AG04449 (cell line): Measurements from ENCODE around the gene SNX20.

Experiments
- CTCF ChIA-PET: fragments of 350-600 bp; formaldehyde crosslinking; extraction: SDS; loops from one replicate; lab custom pipeline; 2021; ENCODE audit warnings: antibody characterized with exemption; lab: Yijun Ruan, JAX
- POLR2A ChIA-PET: fragments of 400-600, 350-600 bp; formaldehyde crosslinking; extraction: SDS; loops from one replicate; lab custom pipeline; 2020; ENCODE audit warnings: antibody characterized with exemption, inconsistent platforms; lab: Yijun Ruan, JAX
- DNase-seq: peaks from one replicate; pipeline ENCODE4 v3.0.0-alpha.2; 2010; ENCODE audit warnings: low read depth, low spot score
- H3K4me3 ChIP-seq: 2 replicates; pipeline ENCODE4 v1.5.1; 2011; ENCODE audit warnings: low read depth, mild to moderate bottlenecking, control low read depth, low read length
- CTCF ChIP-seq: IDR thresholded peaks from one replicate; pipeline ENCODE4 v1.5.1; 2011; ENCODE audit warnings: mild to moderate bottlenecking, moderate library complexity, low read length, control low read depth, inconsistent platforms; ENCODE audit not compliant: insufficient read depth; ENCODE audit errors: missing control alignments

The SNX20 gene

GRCh38 chr16:50643192-50643591 lies 37.9 kb downstream of the SNX20 start:
- H3K4me3 ChIP-seq = no peak overlapping the region
- no peak for TF ChIP-seq CTCF
- no peak for DNase-seq
- POLR2A ChIA-PET = no interaction called here
- CTCF ChIA-PET = interaction anchor here (1.1 to 1.9 kb wide), 3 partner anchors 15 to 22 kb away, joined by 3 to 7 read pairs (median 3); no protein-coding TSS in a partner anchor

GRCh38 chr16:50642349-50642748 lies 38.8 kb downstream of the SNX20 start:
- no peak overlapping the region for H3K4me3 ChIP-seq
- ChIA-PET POLR2A (no interaction called here), CTCF (interaction anchor here (1.1 to 1.9 kb wide), 3 partner anchors 16 to 23 kb away, joined by 3 to 7 read pairs (median 3); no protein-coding TSS in a partner anchor)
- DNase-seq = no peak
- TF ChIP-seq CTCF = no peak

GRCh38 chr16:50641818-50642187 lies 39.3 kb downstream of the SNX20 start:
- H3K4me3 ChIP-seq = no peak overlapping the region
- ChIA-PET CTCF (interaction anchor here (1.9 kb wide), 1 partner anchor 24 kb away, joined by 7 read pairs; no protein-coding TSS in a partner anchor), POLR2A (no interaction called here)
- TF ChIP-seq CTCF = no peak
- no peak for DNase-seq

- ChIA-PET CTCF (no interaction called here), POLR2A (no interaction called here)
- no peak for DNase-seq
- H3K4me3 ChIP-seq = no peak overlapping the region
- no peak for TF ChIP-seq CTCF
Observed at GRCh38 chr16:50640919-50641817, 39.9 kb downstream of the SNX20 start.

GRCh38 chr16:50640391-50640790 lies 40.7 kb downstream of the SNX20 start:
- H3K4me3 ChIP-seq = no peak overlapping the region
- POLR2A ChIA-PET = no interaction called here
- no peak for DNase-seq
- CTCF ChIA-PET = no interaction called here
- TF ChIP-seq CTCF = no peak

GRCh38 chr16:50638816-50639670 lies 42.1 kb downstream of the SNX20 start:
- no peak overlapping the region for H3K4me3 ChIP-seq
- ChIA-PET POLR2A (no interaction called here), CTCF (no interaction called here)
- no peak for TF ChIP-seq CTCF
- DNase-seq = no peak
